ENCODE data around the gene TMEM135. TPM values are rescaled to one million over a fixed set of nuclear protein-coding genes. Genes with fewer than 3 reads are reported as not detected.

TMEM135 gene
- total RNA-seq, 1 donor from 2014 or later = 20.6 TPM

GRCh38 chr11:87259736-87260135 is 222.0 kb downstream of the TMEM135 start:
- DNase-seq (ENCODE audit: low read depth) (no peak), FAIRE-seq (no peak)
- no peak overlapping the region for H3K9ac ChIP-seq (ENCODE audit: low read length)
- H2AFZ ChIP-seq (ENCODE audit: low read depth, low read length) = no peak overlapping the region
- peaks cover 5% of the 10 kb centered on the region for H3K4me1 ChIP-seq (ENCODE audit: insufficient read depth, low read length)
- no peaks in the 10 kb centered on the region for H3K27me3 ChIP-seq (ENCODE audit: insufficient read depth, low read length)
- TF ChIP-seq CTCF (IDR thresholded peaks at IDR 0.05; ENCODE audit: insufficient read depth, low read depth, low read length) = no peak
- TF ChIP-seq EZH2 (IDR thresholded peaks at IDR 0.05; ENCODE audit: insufficient read depth, low read length) = no peak
- no peak overlapping the region for H3K4me3 ChIP-seq (ENCODE audit: insufficient read depth, low read depth, low read length)
- H3K4me1 Mint-ChIP-seq (ENCODE audit: low read depth, unreplicated experiment) = peaks cover 23% of the 10 kb centered on the region
- H3K27me3 Mint-ChIP-seq (ENCODE audit: low read depth, unreplicated experiment) = no peaks in the 10 kb centered on the region
- H3K9me3 ChIP-seq (ENCODE audit: insufficient read depth, low read depth, low read length) = no peaks in the 10 kb centered on the region
- no peak overlapping the region for H3K4me2 ChIP-seq (ENCODE audit: low read length)
- no peaks in the 10 kb centered on the region for H3K79me2 ChIP-seq (ENCODE audit: insufficient read depth, low read length)
- H3K9me3 Mint-ChIP-seq (ENCODE audit: unreplicated experiment) = no peaks in the 10 kb centered on the region
- no peak overlapping the region for H3K27ac ChIP-seq (ENCODE audit: low read depth, low read length)
- no peaks in the 10 kb centered on the region for H3K36me3 ChIP-seq (ENCODE audit: insufficient read depth, low read length)
- no peaks in the 10 kb centered on the region for H3K36me3 Mint-ChIP-seq (ENCODE audit: low read depth, unreplicated experiment)
- H4K20me1 ChIP-seq (ENCODE audit: insufficient read depth, low read length) = no peaks in the 10 kb centered on the region
- H3K4me3 Mint-ChIP-seq (ENCODE audit: unreplicated experiment) = no peak overlapping the region
- H3K27ac Mint-ChIP-seq (ENCODE audit: unreplicated experiment) = no peak overlapping the region

DNA sequence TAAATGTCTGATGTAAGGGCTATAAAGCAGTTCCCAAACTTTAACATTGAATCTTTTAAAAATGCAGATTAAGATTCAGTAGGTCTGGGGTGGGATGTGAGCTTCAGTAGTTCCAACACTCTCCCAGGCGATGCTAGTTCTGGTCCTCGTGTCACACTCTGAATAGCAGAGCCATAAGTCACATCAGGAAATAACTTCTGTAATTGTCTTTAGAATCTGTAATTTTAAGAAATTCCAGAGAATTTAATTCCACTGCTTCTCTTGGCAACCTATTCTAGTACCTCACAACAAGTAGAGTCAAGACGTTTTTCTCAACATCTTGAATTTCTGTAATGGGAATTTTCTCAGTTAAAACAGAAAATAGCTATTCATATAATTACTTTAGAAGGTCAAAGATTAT is 223.1 kb downstream of the TMEM135 start:
- Mint-ChIP-seq H3K9me3 (ENCODE audit: unreplicated experiment) (no peaks in the 10 kb centered on the region), H3K4me1 (ENCODE audit: low read depth, unreplicated experiment) (peaks cover 27% of the 10 kb centered on the region), H3K27ac (ENCODE audit: unreplicated experiment) (no peak overlapping the region), H3K4me3 (ENCODE audit: unreplicated experiment) (no peak overlapping the region), H3K27me3 (ENCODE audit: low read depth, unreplicated experiment) (no peaks in the 10 kb centered on the region), H3K36me3 (ENCODE audit: low read depth, unreplicated experiment) (no peaks in the 10 kb centered on the region)
- no peaks in the 10 kb centered on the region for H3K36me3 ChIP-seq (ENCODE audit: insufficient read depth, low read length)
- no peak overlapping the region for H3K4me3 ChIP-seq (ENCODE audit: insufficient read depth, low read depth, low read length)
- TF ChIP-seq CTCF (IDR thresholded peaks at IDR 0.05; ENCODE audit: insufficient read depth, low read depth, low read length) (no peak), EZH2 (IDR thresholded peaks at IDR 0.05; ENCODE audit: insufficient read depth, low read length) (no peak)
- no peaks in the 10 kb centered on the region for H3K27me3 ChIP-seq (ENCODE audit: insufficient read depth, low read length)
- DNase-seq (ENCODE audit: low read depth) (peak; percentile 33), FAIRE-seq (no peak)
- no peak overlapping the region for H3K27ac ChIP-seq (ENCODE audit: low read depth, low read length)
- no peaks in the 10 kb centered on the region for H4K20me1 ChIP-seq (ENCODE audit: insufficient read depth, low read length)
- H3K9me3 ChIP-seq (ENCODE audit: insufficient read depth, low read depth, low read length) = no peaks in the 10 kb centered on the region
- peak overlapping the region; percentile 12 for H3K4me2 ChIP-seq (ENCODE audit: low read length)
- H3K4me1 ChIP-seq (ENCODE audit: insufficient read depth, low read length) = peaks cover 14% of the 10 kb centered on the region
- H3K9ac ChIP-seq (ENCODE audit: low read length) = no peak overlapping the region
- no peak overlapping the region for H2AFZ ChIP-seq (ENCODE audit: low read depth, low read length)
- H3K79me2 ChIP-seq (ENCODE audit: insufficient read depth, low read length) = no peaks in the 10 kb centered on the region

GRCh38 chr11:87263264-87263838 is 225.6 kb downstream of the TMEM135 start:
- no peak for TF ChIP-seq CTCF (IDR thresholded peaks at IDR 0.05; ENCODE audit: insufficient read depth, low read depth, low read length)
- no peak for TF ChIP-seq EZH2 (IDR thresholded peaks at IDR 0.05; ENCODE audit: insufficient read depth, low read length)
- FAIRE-seq (peak; percentile 67), DNase-seq (ENCODE audit: low read depth) (no peak)
- Histone ChIP-seq H3K4me2 (ENCODE audit: low read length) (no peak overlapping the region), H3K4me1 (ENCODE audit: insufficient read depth, low read length) (peaks cover 18% of the 10 kb centered on the region), H3K9me3 (ENCODE audit: insufficient read depth, low read depth, low read length) (no peaks in the 10 kb centered on the region), H3K79me2 (ENCODE audit: insufficient read depth, low read length) (no peaks in the 10 kb centered on the region), H2AFZ (ENCODE audit: low read depth, low read length) (no peak overlapping the region), H3K27ac (ENCODE audit: low read depth, low read length) (no peak overlapping the region), H3K27me3 (ENCODE audit: insufficient read depth, low read length) (no peaks in the 10 kb centered on the region), H3K9ac (ENCODE audit: low read length) (no peak overlapping the region), H4K20me1 (ENCODE audit: insufficient read depth, low read length) (no peaks in the 10 kb centered on the region), H3K4me3 (ENCODE audit: insufficient read depth, low read depth, low read length) (no peak overlapping the region), H3K36me3 (ENCODE audit: insufficient read depth, low read length) (no peaks in the 10 kb centered on the region)
- H3K27ac Mint-ChIP-seq (ENCODE audit: unreplicated experiment) = no peak overlapping the region
- H3K27me3 Mint-ChIP-seq (ENCODE audit: low read depth, unreplicated experiment) = no peaks in the 10 kb centered on the region
- no peaks in the 10 kb centered on the region for H3K36me3 Mint-ChIP-seq (ENCODE audit: low read depth, unreplicated experiment)
- peaks cover 23% of the 10 kb centered on the region for H3K4me1 Mint-ChIP-seq (ENCODE audit: low read depth, unreplicated experiment)
- H3K9me3 Mint-ChIP-seq (ENCODE audit: unreplicated experiment) = no peaks in the 10 kb centered on the region
- no peak overlapping the region for H3K4me3 Mint-ChIP-seq (ENCODE audit: unreplicated experiment)
